CD14-positive monocyte (primary cell): ENCODE results near the gene SLC6A11. TPM values are rescaled to one million over a fixed set of nuclear protein-coding genes. Genes with fewer than 3 reads are reported as not detected.
A peak's percentile ranks its signal among the peaks of the same experiment; 100 is the strongest.

ENCODE experiments used
- DNase-seq, 3 donors: peaks; one replicate each; pipeline ENCODE4 v3.0.0-alpha.2; 2011 to 2022
- H2AFZ ChIP-seq: 2 replicates; pipeline ENCODE4 v1.6.0; 2012; ENCODE audit warnings: mild to moderate bottlenecking, low read depth, low read length, inconsistent platforms; ENCODE audit not compliant: insufficient read depth, poor library complexity, severe bottlenecking
- H3K27ac ChIP-seq, 2 donors: 1 replicate in 1 of 2; 2 replicates in 1 of 2; pipeline ENCODE4 v1.5.1; 2012 to 2013; ENCODE audit warnings: low read length in 2 of 2, control low read depth in 1 of 2, inconsistent platforms in 1 of 2, low read depth in 1 of 2, mild to moderate bottlenecking in 1 of 2
- H3K27me3 ChIP-seq, 2 donors: one replicate each; pipeline versions ENCODE4 v1.6.0 to v1.6.1; 2011 to 2013; ENCODE audit warnings: low read length in 2 of 2; ENCODE audit not compliant: control insufficient read depth in 2 of 2, insufficient read depth in 2 of 2
- H3K36me3 ChIP-seq, 2 donors: replicated peaks in 1 of 2; 1 replicate in 1 of 2; 2 replicates in 1 of 2; pipeline versions ENCODE4 v1.5.1 to v1.6.1; 2012 to 2013; ENCODE audit warnings: low read length in 2 of 2, control low read depth in 1 of 2, inconsistent platforms in 1 of 2, mild to moderate bottlenecking in 1 of 2; ENCODE audit not compliant: insufficient read depth in 2 of 2, control insufficient read depth in 1 of 2
- H3K4me1 ChIP-seq, 2 donors: 1 replicate in 1 of 2; 2 replicates in 1 of 2; pipeline versions ENCODE4 v1.5.1 to v1.6.1; 2012 to 2013; ENCODE audit warnings: low read length in 2 of 2, control low read depth in 1 of 2, inconsistent platforms in 1 of 2, mild to moderate bottlenecking in 1 of 2, moderate library complexity in 1 of 2; ENCODE audit not compliant: insufficient read depth in 2 of 2, control insufficient read depth in 1 of 2
- H3K4me2 ChIP-seq: replicated peaks from 2 replicates; pipeline ENCODE3; 2012; ENCODE audit warnings: low read length, moderate library complexity, mild to moderate bottlenecking; ENCODE audit not compliant: poor library complexity, severe bottlenecking; ENCODE audit errors: extremely low read depth
- H3K4me3 ChIP-seq, 3 experiments: fragments of 200-600 bp in 1 of 3; sonication (generic) in 1 of 3; replicated peaks in 1 of 3; 1 replicate in 2 of 3; 2 replicates in 1 of 3; pipeline ENCODE4 v1.5.1; 2011 to 2013; ENCODE audit warnings: low read length in 3 of 3, mild to moderate bottlenecking in 3 of 3, control low read depth in 2 of 3, low read depth in 2 of 3, inconsistent platforms in 1 of 3, moderate library complexity in 1 of 3
- H3K79me2 ChIP-seq: 2 replicates; pipeline ENCODE4 v1.6.0; 2012; ENCODE audit warnings: mild to moderate bottlenecking, control low read depth, inconsistent platforms, low read length, moderate library complexity; ENCODE audit not compliant: insufficient read depth
- H3K9ac ChIP-seq: 2 replicates; pipeline ENCODE4 v1.6.0; 2017; ENCODE audit warnings: low read length, mild to moderate bottlenecking; ENCODE audit not compliant: insufficient read depth, poor library complexity, severe bottlenecking
- H3K9me3 ChIP-seq, 2 donors: replicated peaks in 1 of 2; 1 replicate in 1 of 2; 2 replicates in 1 of 2; pipeline versions ENCODE4 v1.5.1 to v1.6.1; 2012 to 2013; ENCODE audit warnings: low read length in 2 of 2, control low read depth in 1 of 2; ENCODE audit not compliant: control insufficient read depth in 1 of 2, insufficient read depth in 1 of 2
- H4K20me1 ChIP-seq: 2 replicates; pipeline ENCODE4 v1.6.0; 2012; ENCODE audit warnings: mild to moderate bottlenecking, low read length, control low read depth, moderate library complexity; ENCODE audit not compliant: insufficient read depth
- H3K27ac Mint-ChIP-seq, 7 donors: one replicate each; pipeline ENCODE4 v1.8.0; 2020; ENCODE audit warnings: mild to moderate bottlenecking in 7 of 7, mixed read lengths in 7 of 7, moderate library complexity in 6 of 7, inconsistent platforms in 2 of 7
- H3K27me3 Mint-ChIP-seq, 3 donors: one replicate each; pipeline ENCODE4 v1.8.0; 2021 to 2022; ENCODE audit warnings: low read depth in 3 of 3, mild to moderate bottlenecking in 3 of 3, mixed read lengths in 3 of 3, moderate library complexity in 3 of 3, inconsistent platforms in 1 of 3
- H3K36me3 Mint-ChIP-seq, 2 donors: one replicate each; pipeline ENCODE4 v1.8.0; 2020; ENCODE audit warnings: mixed read lengths in 2 of 2, inconsistent platforms in 1 of 2, mild to moderate bottlenecking in 1 of 2
- H3K4me1 Mint-ChIP-seq: one replicate; pipeline ENCODE4 v1.8.0; 2020; ENCODE audit warnings: mild to moderate bottlenecking, mixed read lengths
- H3K4me3 Mint-ChIP-seq, 2 donors: one replicate each; pipeline ENCODE4 v1.8.0; 2020; ENCODE audit warnings: mild to moderate bottlenecking in 2 of 2, mixed read lengths in 2 of 2, moderate library complexity in 1 of 2
- H3K9me3 Mint-ChIP-seq, 7 donors: one replicate each; pipeline ENCODE4 v1.8.0; 2020 to 2022; ENCODE audit warnings: mixed read lengths in 7 of 7, mild to moderate bottlenecking in 6 of 7, moderate library complexity in 6 of 7, inconsistent platforms in 2 of 7
- WGBS: methylation state at CpG from one replicate; pipeline ENCODE4 v1.1.5; 2013; ENCODE audit warnings: missing lambda C conversion rate; ENCODE audit not compliant: insufficient coverage; 5-methylcytosine and 5-hydroxymethylcytosine counted together
- intact Hi-C, 2 donors: fragments of 100-400 bp; cut with micrococcal nuclease; formaldehyde crosslinking; loops; one replicate each; pipeline versions ENCODE4 v1.15.0 to v1.15.1; 2023
- polyA plus RNA-seq, 3 donors: library from polyadenylated mRNA; depleted of rRNA in 1 of 3; unstranded in 2 of 3; stranded (reverse) in 1 of 3; fragments of 300-500 nt in 2 of 3; fragments of >200 nt in 1 of 3; fragmentation: Illumina TruSeq in 2 of 3; gene quantifications; 1 replicate in 2 of 3; 2 replicates in 1 of 3; pipeline ENCODE4 v1.2.3, GENCODE V29; 2012 to 2021
- TF ChIP-seq, protein P1 (sequence below): fragments of 200-600 bp; IDR thresholded peaks from one replicate; pipeline ENCODE4 v1.8.0; 2022; ENCODE audit warnings: antibody characterized with exemption, mild to moderate bottlenecking

The SLC6A11 gene
- polyA plus RNA-seq, 3 donors, result not detected

DNA sequence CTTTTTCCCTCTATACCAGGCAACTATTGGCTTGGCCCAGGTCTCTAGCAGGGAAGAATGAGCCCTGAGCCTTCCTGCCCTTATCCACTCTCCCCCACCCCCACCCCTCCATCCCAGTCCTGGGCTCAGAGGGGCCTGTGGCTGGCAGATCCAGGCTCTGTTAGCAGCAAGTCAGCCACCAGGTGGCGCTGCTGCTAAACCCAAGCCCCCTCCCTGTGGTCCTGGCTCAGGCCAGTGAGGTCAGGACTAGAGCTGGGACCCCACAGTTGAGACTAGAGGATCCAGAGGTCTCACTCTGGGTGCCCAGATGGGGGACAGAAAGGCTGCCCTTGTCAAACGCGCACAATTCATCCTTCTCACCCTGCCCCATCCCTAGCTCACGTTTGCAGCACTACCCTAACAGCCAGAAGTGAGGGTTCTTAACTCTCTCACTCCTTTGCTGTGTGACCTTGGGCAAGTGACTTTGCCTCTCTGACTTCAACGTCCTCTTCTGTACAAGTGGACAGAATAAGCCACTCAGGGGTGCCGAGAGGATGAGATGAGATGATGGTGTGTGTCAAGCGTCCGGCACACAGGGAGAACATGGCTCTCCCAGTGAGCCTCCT is 129.8 kb downstream of the SLC6A11 start:
- H4K20me1 ChIP-seq, result no peaks in the 10 kb centered on the region
- no peaks in the 10 kb centered on the region for H3K4me1 Mint-ChIP-seq
- no peaks in the 10 kb centered on the region for H3K36me3 Mint-ChIP-seq
- WGBS, result 55% methylated on average over 7 of the region's 8 CpGs
- H3K36me3 ChIP-seq, result no peaks in the 10 kb centered on the region
- H3K27me3 Mint-ChIP-seq, result peaks cover 2 to 10% (median 6%) of the 10 kb centered on the region in 3 donors
- H3K9ac ChIP-seq, result no peak overlapping the region
- DNase-seq, result peak; percentile 39 to 54 (median 53)
- no peak overlapping the region for H2AFZ ChIP-seq
- no peaks in the 10 kb centered on the region for H3K27me3 ChIP-seq
- intact Hi-C loops, result loop anchor here (2.0 to 10.0 kb wide), 5 partner anchors 112 to 709 kb away; no protein-coding TSS in a partner anchor
- no peak overlapping the region for H3K4me3 ChIP-seq
- H3K27ac ChIP-seq, result no peak overlapping the region
- H3K9me3 ChIP-seq, result peaks cover 4 to 7% of the 10 kb centered on the region in 2 donors
- no peaks in the 10 kb centered on the region for H3K79me2 ChIP-seq
- peaks cover 0 to 9% (median 5%) of the 10 kb centered on the region in 7 donors for H3K9me3 Mint-ChIP-seq
- H3K4me2 ChIP-seq, result no peak overlapping the region
- H3K4me1 ChIP-seq, result no peaks in the 10 kb centered on the region
- H3K4me3 Mint-ChIP-seq, result no peak overlapping the region
- TF ChIP-seq, protein P1, sequence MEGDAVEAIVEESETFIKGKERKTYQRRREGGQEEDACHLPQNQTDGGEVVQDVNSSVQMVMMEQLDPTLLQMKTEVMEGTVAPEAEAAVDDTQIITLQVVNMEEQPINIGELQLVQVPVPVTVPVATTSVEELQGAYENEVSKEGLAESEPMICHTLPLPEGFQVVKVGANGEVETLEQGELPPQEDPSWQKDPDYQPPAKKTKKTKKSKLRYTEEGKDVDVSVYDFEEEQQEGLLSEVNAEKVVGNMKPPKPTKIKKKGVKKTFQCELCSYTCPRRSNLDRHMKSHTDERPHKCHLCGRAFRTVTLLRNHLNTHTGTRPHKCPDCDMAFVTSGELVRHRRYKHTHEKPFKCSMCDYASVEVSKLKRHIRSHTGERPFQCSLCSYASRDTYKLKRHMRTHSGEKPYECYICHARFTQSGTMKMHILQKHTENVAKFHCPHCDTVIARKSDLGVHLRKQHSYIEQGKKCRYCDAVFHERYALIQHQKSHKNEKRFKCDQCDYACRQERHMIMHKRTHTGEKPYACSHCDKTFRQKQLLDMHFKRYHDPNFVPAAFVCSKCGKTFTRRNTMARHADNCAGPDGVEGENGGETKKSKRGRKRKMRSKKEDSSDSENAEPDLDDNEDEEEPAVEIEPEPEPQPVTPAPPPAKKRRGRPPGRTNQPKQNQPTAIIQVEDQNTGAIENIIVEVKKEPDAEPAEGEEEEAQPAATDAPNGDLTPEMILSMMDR, result peak; percentile 86
- H3K27ac Mint-ChIP-seq, result no peak overlapping the region

DNA sequence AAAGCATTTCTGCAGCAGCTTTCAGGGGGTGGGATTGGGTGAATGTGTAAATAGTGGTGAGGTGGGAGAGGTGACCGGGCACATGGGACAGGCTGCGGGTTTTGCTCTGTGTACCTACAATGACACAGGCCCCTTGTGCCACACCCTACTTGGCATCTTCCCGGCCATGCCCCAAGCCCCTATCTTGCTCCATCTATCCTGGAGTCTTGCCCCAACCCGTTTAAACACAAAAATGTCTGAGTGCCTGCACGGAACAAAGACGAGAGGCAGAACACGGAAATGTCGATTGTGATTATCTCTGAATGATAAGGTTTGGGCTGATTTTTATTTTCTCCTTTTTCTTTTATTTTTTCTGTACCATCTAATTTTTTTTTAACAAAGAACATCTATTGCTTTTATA is 130.5 kb downstream of the SLC6A11 start:
- no peaks in the 10 kb centered on the region for H3K36me3 ChIP-seq
- peaks cover 4 to 10% (median 7%) of the 10 kb centered on the region in 3 donors for H3K27me3 Mint-ChIP-seq
- DNase-seq, result no peak
- no peak overlapping the region for H3K9ac ChIP-seq
- 83% methylated on average over 1 of the region's 8 CpGs for WGBS
- no peak overlapping the region for H3K27ac ChIP-seq
- peaks cover 4 to 7% of the 10 kb centered on the region in 2 donors for H3K9me3 ChIP-seq
- no peak overlapping the region for H2AFZ ChIP-seq
- H3K9me3 Mint-ChIP-seq, result peaks cover 0 to 9% (median 5%) of the 10 kb centered on the region in 7 donors
- H3K4me3 Mint-ChIP-seq, result no peak overlapping the region
- H3K4me1 Mint-ChIP-seq, result no peaks in the 10 kb centered on the region
- H3K4me2 ChIP-seq, result no peak overlapping the region
- H3K36me3 Mint-ChIP-seq, result no peaks in the 10 kb centered on the region
- no peaks in the 10 kb centered on the region for H3K79me2 ChIP-seq
- H4K20me1 ChIP-seq, result no peaks in the 10 kb centered on the region
- no peak overlapping the region for H3K27ac Mint-ChIP-seq
- no peaks in the 10 kb centered on the region for H3K4me1 ChIP-seq
- no peaks in the 10 kb centered on the region for H3K27me3 ChIP-seq
- TF ChIP-seq, protein P1, result no peak
- H3K4me3 ChIP-seq, result no peak overlapping the region
- intact Hi-C loops, result loop anchor here (2.0 to 10.0 kb wide), 5 partner anchors 111 to 708 kb away; no protein-coding TSS in a partner anchor
